GM18909 (cell line): ENCODE results near the gene ZNF106.

ENCODE experiments used
- ATAC-seq: cut with Tn5 transposase; IDR thresholded peaks from one replicate; pipeline ENCODE4 v1.9.1; 2021; ENCODE audit warnings: mild to moderate bottlenecking; ENCODE audit not compliant: unreplicated experiment, poor library complexity

Gene ZNF106

DNA sequence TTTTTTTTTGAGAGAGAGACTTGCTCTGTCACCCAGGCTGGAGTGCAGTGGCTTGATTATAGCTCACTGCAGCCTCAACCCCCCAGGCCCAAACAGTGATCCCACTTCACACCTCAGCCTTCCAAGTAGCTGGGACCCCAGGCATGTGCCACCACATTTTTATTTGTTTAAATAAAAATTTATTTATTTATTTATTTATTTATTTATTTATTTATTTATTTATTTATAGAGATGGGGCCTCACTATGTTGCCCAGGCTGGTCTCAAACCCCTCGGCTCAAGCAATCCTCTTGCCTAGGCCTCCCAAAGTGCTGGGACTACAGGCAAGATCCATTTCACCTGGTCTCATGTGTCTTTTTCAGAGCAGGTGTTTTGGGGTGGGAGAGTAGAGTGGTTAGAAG is 116.1 kb downstream of the ZNF106 start:
- ATAC-seq, result no peak

GRCh38 chr15:42373936-42374335 is 117.0 kb downstream of the ZNF106 start:
- ATAC-seq, result no peak

- no peak for ATAC-seq
These were observed 117.7 kb downstream of the ZNF106 start for GRCh38 chr15:42373274-42373673.

DNA sequence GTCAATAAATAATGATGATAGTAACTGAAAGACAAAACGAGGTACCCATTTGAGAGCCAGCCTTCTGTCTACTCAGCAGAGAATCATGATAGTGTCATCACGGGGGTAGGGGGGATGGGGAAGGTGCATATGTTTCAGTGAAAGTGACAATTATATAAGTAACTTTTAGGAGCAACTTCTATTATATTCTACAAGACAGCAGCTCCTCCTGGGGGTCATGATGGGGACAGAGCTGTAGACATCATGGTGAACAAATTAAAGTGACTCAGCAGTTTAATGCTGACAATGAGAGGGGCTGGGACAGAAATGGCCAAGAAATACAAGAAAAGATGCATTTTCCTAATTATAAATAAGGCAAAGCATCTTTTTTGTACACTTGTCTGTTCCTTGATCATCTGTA is 119.8 kb downstream of the ZNF106 start:
- no peak for ATAC-seq

- no peak for ATAC-seq
These were observed 122.8 kb downstream of the ZNF106 start for GRCh38 chr15:42368096-42368495.

GRCh38 chr15:42367041-42367440 is 123.9 kb downstream of the ZNF106 start:
- ATAC-seq, result no peak

- ATAC-seq, result no peak
These were observed 124.9 kb downstream of the ZNF106 start for GRCh38 chr15:42365921-42366550.

DNA sequence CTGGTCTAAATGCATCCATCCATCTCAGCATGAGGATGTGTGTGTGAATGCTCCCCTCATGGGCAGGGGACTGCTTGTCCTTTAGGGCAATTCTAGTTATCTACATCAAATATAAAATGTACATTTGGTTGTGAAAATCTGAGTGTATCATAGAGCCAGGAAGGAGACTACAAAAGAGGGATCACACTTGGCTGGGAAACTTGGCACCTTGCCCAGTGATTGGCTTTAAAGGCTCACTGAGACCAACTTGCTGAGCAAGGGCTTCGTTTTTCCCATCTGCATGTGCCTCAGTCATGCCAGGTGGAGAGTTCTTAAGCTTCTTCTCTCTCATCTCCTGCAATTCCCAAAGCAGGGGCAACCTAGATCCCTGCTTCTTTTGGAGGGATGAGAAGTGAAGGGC is 126.4 kb downstream of the ZNF106 start:
- ATAC-seq, result no peak

DNA sequence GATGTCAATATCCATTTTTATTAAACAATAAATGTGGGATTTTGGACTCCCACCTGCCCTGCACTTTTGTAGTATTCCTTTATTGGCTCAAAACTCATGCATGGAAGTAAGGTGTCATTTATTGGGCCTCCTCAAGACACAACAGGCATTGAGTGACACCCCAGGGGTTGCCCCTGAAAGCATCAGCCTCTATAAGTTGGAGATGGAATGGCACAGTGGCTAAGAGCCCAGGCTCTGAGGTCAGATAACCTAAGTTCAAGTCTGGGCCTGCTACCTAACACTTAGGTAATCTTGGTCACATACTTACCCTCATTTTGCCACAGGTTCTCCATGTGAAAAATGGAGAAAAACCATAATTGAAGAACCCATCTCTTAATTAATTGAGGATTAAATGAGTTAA is 127.0 kb downstream of the ZNF106 start:
- no peak for ATAC-seq

GRCh38 chr15:42363487-42363886 is 127.5 kb downstream of the ZNF106 start:
- ATAC-seq, result no peak
